ENCODE results near the gene SPON1. TPM values are rescaled to one million over a fixed set of nuclear protein-coding genes. Genes with fewer than 3 reads are reported as not detected.
A peak's percentile ranks its signal among the peaks of the same experiment; 100 is the strongest.

Gene SPON1
- total and polyA plus RNA-seq, 10 of the 15 experiments (the other 5 are each of a cell fraction or from before 2014, with no cell fraction given) = 0.13 to 1.1 (median 0.18) TPM; not detected in 5

GRCh38 chr11:14315130-14315529 lies 352.6 kb downstream of the SPON1 start:
- in situ Hi-C loops (cut with MboI) = no loop called here
- no peaks in the 10 kb centered on the region for H3K27me3 ChIP-seq (replicated peaks in 1 of 2; ENCODE audit: control insufficient read depth in 2 of 2, insufficient read depth in 2 of 2, low read length in 1 of 2)
- intact Hi-C loops (cut with micrococcal nuclease; ENCODE audit: unreplicated experiment) = no loop called here
- peaks cover 52% of the 10 kb centered on the region for H3K4me1 ChIP-seq (ENCODE audit: control insufficient read depth, insufficient read depth, low read length)
- peak overlapping the region; percentile 65 for H3K4me2 ChIP-seq (ENCODE audit: control insufficient read depth, insufficient read depth)
- no peaks in the 10 kb centered on the region for H3K9me3 ChIP-seq (replicated peaks; ENCODE audit: control insufficient read depth, insufficient read depth, low read length)
- no peaks in the 10 kb centered on the region for H4K20me1 ChIP-seq (ENCODE audit: control insufficient read depth, insufficient read depth)
- peak; percentile 70 for ATAC-seq
- RAD21 ChIA-PET (ENCODE audit: unreplicated experiment) = interaction anchor here (0.9 to 5.2 kb wide), 5 partner anchors 10 to 40 kb away, joined by 4 to 34 read pairs (median 5); no protein-coding TSS in a partner anchor
- SMC1A ChIA-PET (ENCODE audit: uncharacterized antibody, unreplicated experiment) = interaction anchor here (1.0 to 10.3 kb wide), 7 partner anchors 10 to 100 kb away, joined by 3 to 89 read pairs (median 43); no protein-coding TSS in a partner anchor
- H2AFZ ChIP-seq (ENCODE audit: control insufficient read depth, low read depth, low read length) = no peak overlapping the region
- CTCF ChIA-PET = interaction anchor here (0.6 to 2.5 kb wide), 4 partner anchors 9 to 28 kb away, joined by 3 to 22 read pairs (median 3); no protein-coding TSS in a partner anchor
- no peak for FAIRE-seq
- POLR2A ChIA-PET = interaction anchor here (1.0 to 3.4 kb wide), 4 partner anchors 9 to 27 kb away, joined by 3 to 16 read pairs (median 4); no protein-coding TSS in a partner anchor
- peak overlapping the region; percentile 4 for H3K4me3 ChIP-seq
- no peaks in the 10 kb centered on the region for H3K36me3 ChIP-seq (ENCODE audit: control insufficient read depth in 2 of 2, insufficient read depth in 2 of 2, low read length in 1 of 2)
- no peak for DNase-seq (ENCODE audit: low read depth, low spot score)
- H3K9ac ChIP-seq (ENCODE audit: control insufficient read depth, insufficient read depth, low read length) = no peak overlapping the region
- 64% methylated on average over 2 of the region's 2 CpGs for WGBS (ENCODE audit: insufficient coverage, insufficient replicate concordance, low lambda C conversion rate, missing lambda C conversion rate)
- H3K27ac ChIP-seq (ENCODE audit: control insufficient read depth, insufficient read depth) = peak overlapping the region; percentile 74
- BruUV-seq (replicated peaks) = no TSS peak
- peaks cover 82% of the 10 kb centered on the region for H3K79me2 ChIP-seq (ENCODE audit: control insufficient read depth, insufficient read depth, low read length)
- TF ChIP-seq PKNOX1 (IDR thresholded peaks at IDR 0.05) = peak; percentile 83
- no peak for TF ChIP-seq STAT3 (IDR thresholded peaks at IDR 0.05; ENCODE audit: low read depth, low read length)
- no peak for TF ChIP-seq SREBF1 (IDR thresholded peaks at IDR 0.05; ENCODE audit: low read length)
- no peak for TF ChIP-seq MXI1 (IDR thresholded peaks at IDR 0.05; ENCODE audit: low read depth, low read length)
- TF ChIP-seq, protein P1, sequence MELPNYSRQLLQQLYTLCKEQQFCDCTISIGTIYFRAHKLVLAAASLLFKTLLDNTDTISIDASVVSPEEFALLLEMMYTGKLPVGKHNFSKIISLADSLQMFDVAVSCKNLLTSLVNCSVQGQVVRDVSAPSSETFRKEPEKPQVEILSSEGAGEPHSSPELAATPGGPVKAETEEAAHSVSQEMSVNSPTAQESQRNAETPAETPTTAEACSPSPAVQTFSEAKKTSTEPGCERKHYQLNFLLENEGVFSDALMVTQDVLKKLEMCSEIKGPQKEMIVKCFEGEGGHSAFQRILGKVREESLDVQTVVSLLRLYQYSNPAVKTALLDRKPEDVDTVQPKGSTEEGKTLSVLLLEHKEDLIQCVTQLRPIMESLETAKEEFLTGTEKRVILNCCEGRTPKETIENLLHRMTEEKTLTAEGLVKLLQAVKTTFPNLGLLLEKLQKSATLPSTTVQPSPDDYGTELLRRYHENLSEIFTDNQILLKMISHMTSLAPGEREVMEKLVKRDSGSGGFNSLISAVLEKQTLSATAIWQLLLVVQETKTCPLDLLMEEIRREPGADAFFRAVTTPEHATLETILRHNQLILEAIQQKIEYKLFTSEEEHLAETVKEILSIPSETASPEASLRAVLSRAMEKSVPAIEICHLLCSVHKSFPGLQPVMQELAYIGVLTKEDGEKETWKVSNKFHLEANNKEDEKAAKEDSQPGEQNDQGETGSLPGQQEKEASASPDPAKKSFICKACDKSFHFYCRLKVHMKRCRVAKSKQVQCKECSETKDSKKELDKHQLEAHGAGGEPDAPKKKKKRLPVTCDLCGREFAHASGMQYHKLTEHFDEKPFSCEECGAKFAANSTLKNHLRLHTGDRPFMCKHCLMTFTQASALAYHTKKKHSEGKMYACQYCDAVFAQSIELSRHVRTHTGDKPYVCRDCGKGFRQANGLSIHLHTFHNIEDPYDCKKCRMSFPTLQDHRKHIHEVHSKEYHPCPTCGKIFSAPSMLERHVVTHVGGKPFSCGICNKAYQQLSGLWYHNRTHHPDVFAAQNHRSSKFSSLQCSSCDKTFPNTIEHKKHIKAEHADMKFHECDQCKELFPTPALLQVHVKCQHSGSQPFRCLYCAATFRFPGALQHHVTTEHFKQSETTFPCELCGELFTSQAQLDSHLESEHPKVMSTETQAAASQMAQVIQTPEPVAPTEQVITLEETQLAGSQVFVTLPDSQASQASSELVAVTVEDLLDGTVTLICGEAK (IDR thresholded peaks at IDR 0.05; ENCODE audit: borderline replicate concordance) = no peak
- peak; percentile 88 for TF ChIP-seq RUNX3 (IDR thresholded peaks at IDR 0.05; ENCODE audit: low read length)
- no peak for TF ChIP-seq FOXK2 (IDR thresholded peaks at IDR 0.05)
- TF ChIP-seq EP300 (IDR thresholded peaks at IDR 0.05; ENCODE audit: borderline replicate concordance in 1 of 2, control insufficient read depth in 1 of 2, low read depth in 2 of 2, low read length in 2 of 2) = peak; percentile 59 to 75; a peak in 3 of 4 replicates
- TF ChIP-seq CREM (IDR thresholded peaks at IDR 0.05; ENCODE audit: low read depth) = peak; percentile 44; the same call in 1 of the 2 replicates
- 0 out of 2 replicates have a peak, but pooled peaks have one; percentile 11 for TF ChIP-seq DPF2 (IDR thresholded peaks at IDR 0.05)
- peak; percentile 84 for TF ChIP-seq NR2F1 (conservative IDR thresholded peaks at IDR 0.05)
- TF ChIP-seq ZBED1 (IDR thresholded peaks at IDR 0.05; ENCODE audit: borderline replicate concordance) = no peak
- TF ChIP-seq, protein P2, sequence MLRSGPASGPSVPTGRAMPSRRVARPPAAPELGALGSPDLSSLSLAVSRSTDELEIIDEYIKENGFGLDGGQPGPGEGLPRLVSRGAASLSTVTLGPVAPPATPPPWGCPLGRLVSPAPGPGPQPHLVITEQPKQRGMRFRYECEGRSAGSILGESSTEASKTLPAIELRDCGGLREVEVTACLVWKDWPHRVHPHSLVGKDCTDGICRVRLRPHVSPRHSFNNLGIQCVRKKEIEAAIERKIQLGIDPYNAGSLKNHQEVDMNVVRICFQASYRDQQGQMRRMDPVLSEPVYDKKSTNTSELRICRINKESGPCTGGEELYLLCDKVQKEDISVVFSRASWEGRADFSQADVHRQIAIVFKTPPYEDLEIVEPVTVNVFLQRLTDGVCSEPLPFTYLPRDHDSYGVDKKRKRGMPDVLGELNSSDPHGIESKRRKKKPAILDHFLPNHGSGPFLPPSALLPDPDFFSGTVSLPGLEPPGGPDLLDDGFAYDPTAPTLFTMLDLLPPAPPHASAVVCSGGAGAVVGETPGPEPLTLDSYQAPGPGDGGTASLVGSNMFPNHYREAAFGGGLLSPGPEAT (IDR thresholded peaks at IDR 0.05; ENCODE audit: low read depth) = no peak
- no peak for TF ChIP-seq MYC (IDR thresholded peaks at IDR 0.05; ENCODE audit: insufficient read depth, insufficient read length, insufficient replicate concordance, low read length, severe bottlenecking)
- TF ChIP-seq IKZF2 (IDR thresholded peaks at IDR 0.05) = peak in 1 of 2 experiments; percentile 12; a peak in 1 of 4 replicates
- no peak for TF ChIP-seq KAT2A (conservative IDR thresholded peaks at IDR 0.05; ENCODE audit: control insufficient read depth, low read depth, low read length)
- no peak for TF ChIP-seq TBL1XR1 (IDR thresholded peaks at IDR 0.05; ENCODE audit: low read depth, low read length)
- peak; percentile 38; the same call in 1 of the 2 replicates for TF ChIP-seq CREB1 (IDR thresholded peaks at IDR 0.05; ENCODE audit: low read depth)
